ENCODE data around the gene TM2D3.

Gene TM2D3

GRCh38 chr15:101689901-101690300, 37.7 kb upstream of the TM2D3 start:
- no peak for TF ChIP-seq CTCF (IDR thresholded peaks at IDR 0.05; ENCODE audit: borderline replicate concordance, insufficient read depth, low read depth, low read length)
- H3K4me3 ChIP-seq (ENCODE audit: low read depth, low read length), result no peak overlapping the region

- no peak for TF ChIP-seq CTCF (IDR thresholded peaks at IDR 0.05; ENCODE audit: borderline replicate concordance, insufficient read depth, low read depth, low read length)
Measured at GRCh38 chr15:101686718-101687117, 34.5 kb upstream of the TM2D3 start.

GRCh38 chr15:101684877-101685276, 32.7 kb upstream of the TM2D3 start:
- no peak for TF ChIP-seq CTCF (IDR thresholded peaks at IDR 0.05; ENCODE audit: borderline replicate concordance, insufficient read depth, low read depth, low read length)
- no peak overlapping the region for H3K4me3 ChIP-seq (ENCODE audit: low read depth, low read length)

More at GRCh38 chr15:101686718-101687117, 34.5 kb upstream of the TM2D3 start:
- H3K4me3 ChIP-seq (ENCODE audit: low read depth, low read length), result no peak overlapping the region

GRCh38 chr15:101684384-101684783, 32.2 kb upstream of the TM2D3 start:
- no peak for TF ChIP-seq CTCF (IDR thresholded peaks at IDR 0.05; ENCODE audit: borderline replicate concordance, insufficient read depth, low read depth, low read length)
- no peak overlapping the region for H3K4me3 ChIP-seq (ENCODE audit: low read depth, low read length)

- TF ChIP-seq CTCF (IDR thresholded peaks at IDR 0.05; ENCODE audit: borderline replicate concordance, insufficient read depth, low read depth, low read length), result no peak
- no peak overlapping the region for H3K4me3 ChIP-seq (ENCODE audit: low read depth, low read length)
Measured at GRCh38 chr15:101679806-101680205, 27.6 kb upstream of the TM2D3 start.

GRCh38 chr15:101676921-101677329, 24.7 kb upstream of the TM2D3 start:
- no peak for TF ChIP-seq CTCF (IDR thresholded peaks at IDR 0.05; ENCODE audit: borderline replicate concordance, insufficient read depth, low read depth, low read length)
- H3K4me3 ChIP-seq (ENCODE audit: low read depth, low read length), result no peak overlapping the region

GRCh38 chr15:101675796-101676582, 23.8 kb upstream of the TM2D3 start:
- no peak for TF ChIP-seq CTCF (IDR thresholded peaks at IDR 0.05; ENCODE audit: borderline replicate concordance, insufficient read depth, low read depth, low read length)
- H3K4me3 ChIP-seq (ENCODE audit: low read depth, low read length), result no peak overlapping the region
